SK-N-SH (cell line): ENCODE data around the gene KHNYN. TPM values are rescaled to one million over a fixed set of nuclear protein-coding genes. Genes with fewer than 3 reads are reported as not detected.

Experiments
- CTCF ChIA-PET: fragments of 300-600, 350-600 bp; formaldehyde crosslinking; extraction: SDS; loops from one replicate; lab custom pipeline; 2021; lab: Yijun Ruan, JAX
- POLR2A ChIA-PET: fragments of 350-600 bp; sonication (Branson Sonifier 250); formaldehyde crosslinking; extraction: SDS; loops from one replicate; lab custom pipeline; 2020; ENCODE audit warnings: antibody characterized with exemption, inconsistent platforms; lab: Yijun Ruan, JAX
- DNase-seq: peaks from one replicate; pipeline ENCODE4 v3.0.0; 2012
- H2AFZ ChIP-seq: fragments of 200-600 bp; sonication (generic); 2 replicates; pipeline ENCODE4 v1.8.1; 2016; ENCODE audit warnings: antibody characterized with exemption, mild to moderate bottlenecking, low read depth
- H3F3A ChIP-seq: fragments of 200-600 bp; sonication (generic); replicated peaks from 2 replicates; pipeline ENCODE3; 2016; ENCODE audit warnings: antibody characterized with exemption, mild to moderate bottlenecking; ENCODE audit not compliant: insufficient read depth
- H3K27ac ChIP-seq, 2 experiments: fragments of 200-500 bp in 1 of 2; fragments of 200-600 bp in 1 of 2; sonication (Bioruptor generic) in 1 of 2; sonication (generic), shearing (Covaris generic) in 1 of 2; 2 replicates each; pipeline versions ENCODE4 v1.5.1 to v1.6.1; 2014 to 2016; ENCODE audit warnings: low read depth in 2 of 2, inconsistent platforms in 1 of 2, low read length in 1 of 2, mild to moderate bottlenecking in 1 of 2, mixed read lengths in 1 of 2
- H3K27me3 ChIP-seq: fragments of 200-600 bp; sonication (generic), shearing (Covaris generic); 2 replicates; pipeline ENCODE4 v1.6.1; 2016; ENCODE audit warnings: mixed run types; ENCODE audit not compliant: insufficient read depth
- H3K36me3 ChIP-seq, 2 experiments: fragments of 200-500 bp in 1 of 2; fragments of 200-600 bp in 1 of 2; sonication (Bioruptor generic) in 1 of 2; sonication (generic) in 1 of 2; replicated peaks in 1 of 2; 2 replicates each; pipeline versions ENCODE3 to v1.5.1; 2014 to 2016; ENCODE audit warnings: low read length in 1 of 2, mild to moderate bottlenecking in 1 of 2; ENCODE audit not compliant: insufficient read depth in 2 of 2, control insufficient read depth in 1 of 2
- H3K4me1 ChIP-seq, 2 experiments: fragments of 200-500 bp in 1 of 2; fragments of 200-600 bp in 1 of 2; sonication (Bioruptor generic) in 1 of 2; sonication (generic), shearing (Covaris generic) in 1 of 2; 2 replicates each; pipeline versions ENCODE4 v1.5.1 to v1.6.1; 2014 to 2016; ENCODE audit warnings: low read depth in 1 of 2, low read length in 1 of 2, mixed run types in 1 of 2; ENCODE audit not compliant: insufficient read depth in 2 of 2, control insufficient read depth in 1 of 2
- H3K4me2 ChIP-seq: fragments of 200-600 bp; sonication (generic), shearing (Covaris generic); 2 replicates; pipeline ENCODE4 v1.6.1; 2017; ENCODE audit warnings: mixed run types
- H3K4me3 ChIP-seq, 2 experiments: fragments of 200-500 bp in 1 of 2; fragments of 200-600 bp in 1 of 2; sonication (Bioruptor generic) in 1 of 2; sonication (generic), shearing (Covaris generic) in 1 of 2; 2 replicates each; pipeline versions ENCODE4 v1.5.1 to v1.8.1; 2014 to 2016; ENCODE audit warnings: low read depth in 2 of 2, inconsistent platforms in 1 of 2, low read length in 1 of 2, mild to moderate bottlenecking in 1 of 2, mixed read lengths in 1 of 2, moderate library complexity in 1 of 2
- H3K79me2 ChIP-seq: fragments of 200-600 bp; sonication (generic); 2 replicates; pipeline ENCODE4 v1.8.1; 2017; ENCODE audit warnings: mild to moderate bottlenecking; ENCODE audit not compliant: insufficient read depth
- H3K9ac ChIP-seq: fragments of 200-600 bp; sonication (generic); 2 replicates; pipeline ENCODE4 v1.6.1; 2017; ENCODE audit warnings: mixed run types
- H3K9me2 ChIP-seq: fragments of 200-600 bp; sonication (generic); 2 replicates; pipeline ENCODE4 v1.6.1; 2017; ENCODE audit warnings: mixed run types
- H3K9me3 ChIP-seq: fragments of 200-600 bp; sonication (generic); 2 replicates; pipeline ENCODE4 v1.6.1; 2017; ENCODE audit warnings: mixed run types, mild to moderate bottlenecking, moderate library complexity
- H4K20me1 ChIP-seq: fragments of 200-600 bp; sonication (generic); 2 replicates; pipeline ENCODE4 v1.6.1; 2017; ENCODE audit warnings: mild to moderate bottlenecking, mixed run types; ENCODE audit not compliant: insufficient read depth
- ELF1 ChIP-seq: IDR thresholded peaks from 2 replicates; pipeline ENCODE4 v1.4.0; 2012
- EP300 ChIP-seq, 2 experiments: IDR thresholded peaks; 2 replicates each; pipeline versions ENCODE4 v1.4.0 to v1.6.1; 2012; ENCODE audit warnings: borderline replicate concordance in 1 of 2, low read depth in 1 of 2, low read length in 1 of 2
- FOXM1 ChIP-seq: IDR thresholded peaks from 2 replicates; pipeline ENCODE4 v1.4.0; 2012; ENCODE audit warnings: low read depth, mild to moderate bottlenecking
- MXI1 ChIP-seq: IDR thresholded peaks from 2 replicates; pipeline ENCODE4 v1.6.1; 2012; ENCODE audit warnings: mild to moderate bottlenecking, low read depth, low read length, improper control_type of control experiment
- NFIC ChIP-seq: IDR thresholded peaks from 2 replicates; pipeline ENCODE4 v1.4.0; 2012; ENCODE audit warnings: borderline replicate concordance
- POLR2AphosphoS5 ChIP-seq: IDR thresholded peaks from 2 replicates; pipeline ENCODE4 v1.6.1; 2012; ENCODE audit warnings: low read depth, low read length
- RAD21 ChIP-seq: IDR thresholded peaks from 2 replicates; pipeline ENCODE4 v1.6.1; 2012; ENCODE audit warnings: mild to moderate bottlenecking, low read length
- RFX5 ChIP-seq: IDR thresholded peaks from 2 replicates; pipeline ENCODE4 v1.6.1; 2012; ENCODE audit warnings: mild to moderate bottlenecking, improper control_type of control experiment, low read length
- SMC3 ChIP-seq: IDR thresholded peaks from 2 replicates; pipeline ENCODE4 v1.6.1; 2012; ENCODE audit warnings: low read depth, low read length, improper control_type of control experiment
- TCF12 ChIP-seq: IDR thresholded peaks from 2 replicates; pipeline ENCODE4 v1.4.0; 2012
- WGBS: methylation state at CpG from one replicate; pipeline ENCODE4 v1.1.6; 2017; ENCODE audit warnings: low lambda C conversion rate; 5-methylcytosine and 5-hydroxymethylcytosine counted together
- polyA plus RNA-seq, 3 experiments: library from polyadenylated mRNA; depleted of rRNA; stranded (reverse); fragments of >200 nt; gene quantifications; 2 replicates each; pipeline ENCODE4 v1.2.3, GENCODE V29; 2012
- TF ChIP-seq, protein P1 (sequence below): fragments of 200-600 bp; sonication (generic); IDR thresholded peaks from 2 replicates; pipeline ENCODE4 v1.6.1; 2017; ENCODE audit warnings: antibody characterized with exemption, mild to moderate bottlenecking, moderate library complexity
- TF ChIP-seq, protein P2 (sequence below): IDR thresholded peaks from 2 replicates; pipeline ENCODE4 v1.6.1; 2012; ENCODE audit warnings: mild to moderate bottlenecking, low read depth, low read length, moderate library complexity
- TF ChIP-seq, protein P3 (sequence below): fragments of 150-350 bp; IDR thresholded peaks from 2 replicates; pipeline ENCODE4 v1.6.1; 2017; ENCODE audit warnings: antibody characterized with exemption, low read length, low read depth, borderline replicate concordance

The KHNYN gene
- polyA plus RNA-seq, 1 of the 3 experiments (the other 2 are of a cell fraction): 18.3 TPM

DNA sequence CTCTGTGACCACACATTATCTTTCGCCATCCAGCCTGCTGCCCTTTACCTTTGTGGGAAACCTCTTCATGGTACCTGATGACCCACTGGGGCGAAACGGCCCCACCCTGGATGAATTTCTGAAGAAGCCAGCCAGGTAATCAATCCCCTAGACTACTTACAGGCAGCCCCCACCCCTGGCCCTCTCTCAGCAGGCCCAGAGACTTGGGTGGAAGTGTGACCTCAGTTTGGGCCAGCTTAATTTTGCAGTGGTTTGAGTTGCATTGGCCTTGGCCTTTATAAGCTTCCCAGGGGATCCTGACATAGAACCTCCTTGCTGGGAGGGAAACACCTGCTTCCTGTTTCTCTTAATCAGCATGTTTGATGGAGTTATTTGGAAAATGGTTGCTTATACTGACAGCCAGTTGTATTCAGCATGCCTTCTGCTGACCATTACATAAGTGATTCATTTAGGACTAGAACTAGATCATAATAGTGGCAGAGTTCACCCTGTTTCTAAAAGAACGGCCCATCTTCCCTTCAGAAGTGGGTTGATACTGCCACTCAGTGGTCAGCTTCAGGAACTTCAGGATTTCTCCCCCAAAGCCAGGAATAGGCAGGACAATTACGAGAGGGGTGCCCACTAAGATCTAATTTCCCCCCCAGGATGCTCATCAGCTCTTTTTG, 6.7 kb downstream of the KHNYN start:
- DNase-seq: peak; percentile 83
- Histone ChIP-seq H4K20me1 (peaks cover 16% of the 10 kb centered on the region), H3K4me3 (peak overlapping the region in 1 of 2 experiments; percentile 21; a peak in 1 of 4 replicates), H3K27ac (peak overlapping the region in 1 of 2 experiments; percentile 4; a peak in 2 of 4 replicates), H3K79me2 (peaks cover 38% of the 10 kb centered on the region), H3K9me2 (no peaks in the 10 kb centered on the region), H3K4me1 (peaks cover 9 to 22% of the 10 kb centered on the region in 2 experiments; a peak in 3 of 4 replicates)
- CTCF ChIA-PET: interaction anchor here (0.7 to 16.4 kb wide), 36 partner anchors 8 to 357 kb away, joined by 3 to 445 read pairs (median 8); partner anchors contain the start of genes ADCY4, CIDEB, DHRS1 and LTB4R
- peak; percentile 67 for TF ChIP-seq SMC3
- peak; percentile 89 for TF ChIP-seq RAD21
- no peak for TF ChIP-seq FOXM1
- TF ChIP-seq POLR2AphosphoS5: peak; percentile 24; the same call in 1 of the 2 replicates
- TF ChIP-seq, protein P1, sequence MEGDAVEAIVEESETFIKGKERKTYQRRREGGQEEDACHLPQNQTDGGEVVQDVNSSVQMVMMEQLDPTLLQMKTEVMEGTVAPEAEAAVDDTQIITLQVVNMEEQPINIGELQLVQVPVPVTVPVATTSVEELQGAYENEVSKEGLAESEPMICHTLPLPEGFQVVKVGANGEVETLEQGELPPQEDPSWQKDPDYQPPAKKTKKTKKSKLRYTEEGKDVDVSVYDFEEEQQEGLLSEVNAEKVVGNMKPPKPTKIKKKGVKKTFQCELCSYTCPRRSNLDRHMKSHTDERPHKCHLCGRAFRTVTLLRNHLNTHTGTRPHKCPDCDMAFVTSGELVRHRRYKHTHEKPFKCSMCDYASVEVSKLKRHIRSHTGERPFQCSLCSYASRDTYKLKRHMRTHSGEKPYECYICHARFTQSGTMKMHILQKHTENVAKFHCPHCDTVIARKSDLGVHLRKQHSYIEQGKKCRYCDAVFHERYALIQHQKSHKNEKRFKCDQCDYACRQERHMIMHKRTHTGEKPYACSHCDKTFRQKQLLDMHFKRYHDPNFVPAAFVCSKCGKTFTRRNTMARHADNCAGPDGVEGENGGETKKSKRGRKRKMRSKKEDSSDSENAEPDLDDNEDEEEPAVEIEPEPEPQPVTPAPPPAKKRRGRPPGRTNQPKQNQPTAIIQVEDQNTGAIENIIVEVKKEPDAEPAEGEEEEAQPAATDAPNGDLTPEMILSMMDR: peak; percentile 80
- TF ChIP-seq, protein P2, sequence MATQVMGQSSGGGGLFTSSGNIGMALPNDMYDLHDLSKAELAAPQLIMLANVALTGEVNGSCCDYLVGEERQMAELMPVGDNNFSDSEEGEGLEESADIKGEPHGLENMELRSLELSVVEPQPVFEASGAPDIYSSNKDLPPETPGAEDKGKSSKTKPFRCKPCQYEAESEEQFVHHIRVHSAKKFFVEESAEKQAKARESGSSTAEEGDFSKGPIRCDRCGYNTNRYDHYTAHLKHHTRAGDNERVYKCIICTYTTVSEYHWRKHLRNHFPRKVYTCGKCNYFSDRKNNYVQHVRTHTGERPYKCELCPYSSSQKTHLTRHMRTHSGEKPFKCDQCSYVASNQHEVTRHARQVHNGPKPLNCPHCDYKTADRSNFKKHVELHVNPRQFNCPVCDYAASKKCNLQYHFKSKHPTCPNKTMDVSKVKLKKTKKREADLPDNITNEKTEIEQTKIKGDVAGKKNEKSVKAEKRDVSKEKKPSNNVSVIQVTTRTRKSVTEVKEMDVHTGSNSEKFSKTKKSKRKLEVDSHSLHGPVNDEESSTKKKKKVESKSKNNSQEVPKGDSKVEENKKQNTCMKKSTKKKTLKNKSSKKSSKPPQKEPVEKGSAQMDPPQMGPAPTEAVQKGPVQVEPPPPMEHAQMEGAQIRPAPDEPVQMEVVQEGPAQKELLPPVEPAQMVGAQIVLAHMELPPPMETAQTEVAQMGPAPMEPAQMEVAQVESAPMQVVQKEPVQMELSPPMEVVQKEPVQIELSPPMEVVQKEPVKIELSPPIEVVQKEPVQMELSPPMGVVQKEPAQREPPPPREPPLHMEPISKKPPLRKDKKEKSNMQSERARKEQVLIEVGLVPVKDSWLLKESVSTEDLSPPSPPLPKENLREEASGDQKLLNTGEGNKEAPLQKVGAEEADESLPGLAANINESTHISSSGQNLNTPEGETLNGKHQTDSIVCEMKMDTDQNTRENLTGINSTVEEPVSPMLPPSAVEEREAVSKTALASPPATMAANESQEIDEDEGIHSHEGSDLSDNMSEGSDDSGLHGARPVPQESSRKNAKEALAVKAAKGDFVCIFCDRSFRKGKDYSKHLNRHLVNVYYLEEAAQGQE: no peak
- TF ChIP-seq, all 33 proteins: peak for 4
- Histone ChIP-seq H3K27me3 (no peaks in the 10 kb centered on the region), H3K9ac (no peak overlapping the region), H3F3A (peaks cover 31% of the 10 kb centered on the region), H3K9me3 (no peaks in the 10 kb centered on the region), H3K36me3 (peaks cover 48 to 77% of the 10 kb centered on the region in 2 experiments), H2AFZ (no peak overlapping the region), H3K4me2 (no peak overlapping the region)
- POLR2A ChIA-PET: interaction anchor here (0.6 to 2.2 kb wide), 8 partner anchors 70 to 883 kb away, joined by 3 to 14 read pairs (median 4); partner anchors contain the start of genes CIDEB, MDP1 and TINF2
- 48% methylated on average over 3 of the region's 5 CpGs for WGBS

DNA sequence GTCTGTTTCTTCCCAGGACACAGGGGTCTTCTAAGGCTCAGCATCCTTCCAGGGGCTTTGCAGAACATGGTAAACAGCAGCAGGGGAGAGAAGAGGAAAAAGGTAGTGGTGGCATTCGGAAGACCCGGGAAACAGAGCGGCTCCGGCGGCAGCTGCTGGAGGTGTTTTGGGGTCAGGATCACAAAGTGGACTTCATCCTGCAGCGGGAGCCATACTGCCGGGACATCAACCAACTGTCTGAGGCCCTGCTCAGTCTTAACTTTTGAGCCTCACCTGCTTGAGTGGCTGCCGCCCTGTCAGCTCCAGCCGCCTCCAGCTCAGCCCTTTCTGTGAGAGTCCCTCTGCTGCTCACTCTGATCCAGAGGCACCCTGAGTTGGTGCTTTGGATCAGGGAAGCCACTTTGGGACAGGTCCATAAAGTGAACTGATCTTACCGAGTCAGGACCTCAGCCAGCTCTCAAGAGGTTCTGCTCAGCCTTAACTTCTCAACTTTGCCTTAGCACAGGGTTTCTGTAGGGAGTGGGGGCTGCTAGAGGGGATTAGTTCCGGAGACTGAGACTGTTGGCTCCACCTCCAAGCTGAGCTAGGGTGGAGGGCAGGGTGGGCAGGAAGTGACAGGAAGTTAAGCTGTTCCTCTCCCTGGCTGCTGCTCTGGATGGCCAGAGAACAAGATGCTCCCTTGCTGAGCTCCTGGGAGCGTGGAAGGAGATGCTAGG, 7.4 kb downstream of the KHNYN start:
- H3K9ac ChIP-seq: no peak overlapping the region
- H4K20me1 ChIP-seq: peaks cover 12% of the 10 kb centered on the region
- H3K79me2 ChIP-seq: peaks cover 33% of the 10 kb centered on the region
- H3K36me3 ChIP-seq: peaks cover 47 to 76% of the 10 kb centered on the region in 2 experiments
- peaks cover 31% of the 10 kb centered on the region for H3F3A ChIP-seq
- H3K4me1 ChIP-seq: peaks cover 5 to 18% of the 10 kb centered on the region in 2 experiments; a peak in 2 of 4 replicates
- H2AFZ ChIP-seq: no peak overlapping the region
- 59% methylated on average over 5 of the region's 12 CpGs for WGBS
- DNase-seq: no peak
- peak overlapping the region in 1 of 2 experiments; percentile 21; a peak in 1 of 4 replicates for H3K4me3 ChIP-seq
- H3K9me3 ChIP-seq: no peaks in the 10 kb centered on the region
- no peak overlapping the region; a peak in 1 of 4 replicates for H3K27ac ChIP-seq
- ChIA-PET CTCF (interaction anchor here (0.7 to 16.4 kb wide), 37 partner anchors 9 to 358 kb away, joined by 3 to 445 read pairs (median 8); partner anchors contain the start of genes ADCY4, CIDEB, DHRS1 and LTB4R), POLR2A (interaction anchor here (0.6 to 2.2 kb wide), 7 partner anchors 71 to 221 kb away, joined by 3 to 14 read pairs (median 4); partner anchors contain the start of genes CIDEB, MDP1 and TINF2)
- no peaks in the 10 kb centered on the region for H3K27me3 ChIP-seq
- H3K4me2 ChIP-seq: no peak overlapping the region
- H3K9me2 ChIP-seq: no peaks in the 10 kb centered on the region
- no peak for TF ChIP-seq MXI1
- TF ChIP-seq EP300 (IDR thresholded peaks at IDR 0.05; ENCODE audit: borderline replicate concordance in 1 of 2, low read depth in 1 of 2, low read length in 1 of 2): no peak
- no peak for TF ChIP-seq NFIC
- TF ChIP-seq, protein P2: no peak
- TF ChIP-seq, protein P3, sequence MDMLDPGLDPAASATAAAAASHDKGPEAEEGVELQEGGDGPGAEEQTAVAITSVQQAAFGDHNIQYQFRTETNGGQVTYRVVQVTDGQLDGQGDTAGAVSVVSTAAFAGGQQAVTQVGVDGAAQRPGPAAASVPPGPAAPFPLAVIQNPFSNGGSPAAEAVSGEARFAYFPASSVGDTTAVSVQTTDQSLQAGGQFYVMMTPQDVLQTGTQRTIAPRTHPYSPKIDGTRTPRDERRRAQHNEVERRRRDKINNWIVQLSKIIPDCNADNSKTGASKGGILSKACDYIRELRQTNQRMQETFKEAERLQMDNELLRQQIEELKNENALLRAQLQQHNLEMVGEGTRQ: no peak
- TF ChIP-seq RFX5: no peak
- TF ChIP-seq TCF12: no peak
- TF ChIP-seq ELF1: no peak
